GM12878 (cell line): ENCODE measurements around the gene CLEC1A.

Source experiments
- CREB1 ChIP-seq: IDR thresholded peaks from 2 replicates; pipeline ENCODE4 v1.6.1; 2012; ENCODE audit warnings: low read depth, mild to moderate bottlenecking, inconsistent platforms
- CTCF ChIP-seq, 3 experiments: IDR thresholded peaks in 2 of 3; conservative IDR thresholded peaks in 1 of 3; 2 replicates each; pipeline ENCODE4 v1.5.1; 2011; ENCODE audit warnings: low read depth in 3 of 3, low read length in 3 of 3, mild to moderate bottlenecking in 3 of 3, control low read depth in 2 of 3, moderate library complexity in 2 of 3, inconsistent platforms in 1 of 3, mixed read lengths in 1 of 3; ENCODE audit not compliant: control insufficient read depth in 2 of 3, insufficient read depth in 1 of 3; ENCODE audit errors: extremely low read depth in 1 of 3
- EZH2 ChIP-seq: IDR thresholded peaks from 2 replicates; pipeline ENCODE4 v1.6.1; 2012; ENCODE audit warnings: low read depth, mild to moderate bottlenecking, control low read depth, inconsistent platforms, low read length, borderline replicate concordance; ENCODE audit not compliant: control insufficient read depth
- IKZF1 ChIP-seq: fragments of 450-650 bp; conservative IDR thresholded peaks from 2 replicates; pipeline ENCODE4 v1.6.1; 2017; ENCODE audit warnings: antibody characterized with exemption, mild to moderate bottlenecking
- NFXL1 ChIP-seq: fragments of 450-650 bp; IDR thresholded peaks from 2 replicates; pipeline ENCODE4 v1.6.1; 2017; ENCODE audit warnings: antibody characterized with exemption, mild to moderate bottlenecking, borderline replicate concordance
- POLR2AphosphoS5 ChIP-seq: IDR thresholded peaks from 2 replicates; pipeline ENCODE4 v1.6.1; 2011; ENCODE audit warnings: mild to moderate bottlenecking, low read length, inconsistent platforms
- REST ChIP-seq: IDR thresholded peaks from 2 replicates; pipeline ENCODE4 v1.6.1; 2012; ENCODE audit warnings: mild to moderate bottlenecking, low read depth, low read length
- YY1 ChIP-seq: IDR thresholded peaks from 2 replicates; pipeline ENCODE4 v1.6.1; 2011; ENCODE audit warnings: low read depth, mild to moderate bottlenecking, low read length
- TF ChIP-seq, protein P1 (sequence below): IDR thresholded peaks from 2 replicates; pipeline ENCODE4 v1.6.1; 2012; ENCODE audit warnings: low read depth, low read length, improper control_type of control experiment

DNA sequence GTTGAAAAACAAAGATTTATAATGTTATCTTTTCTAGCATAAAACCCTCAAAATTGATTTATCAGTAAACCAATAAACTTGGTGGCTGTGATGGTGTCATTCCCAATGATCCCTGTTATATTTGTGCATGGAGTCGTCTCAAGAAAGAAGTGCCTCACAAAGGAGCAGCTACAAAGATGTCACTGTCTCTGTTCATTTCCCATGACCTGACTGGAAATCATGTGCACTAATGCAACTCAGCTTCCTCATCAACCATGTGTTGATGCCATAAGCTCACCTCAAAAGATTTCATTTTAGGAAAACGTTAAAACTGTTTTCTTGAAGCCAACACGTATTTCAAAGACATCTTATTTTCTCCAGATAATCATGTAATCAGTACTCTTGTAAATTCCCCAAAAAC lies 28.8 kb downstream of the CLEC1A start:
- TF ChIP-seq POLR2AphosphoS5 (no peak), CTCF (IDR thresholded peaks at IDR 0.05 in 2 of 3, conservative IDR thresholded peaks at IDR 0.05 in 1 of 3; ENCODE audit: control insufficient read depth in 2 of 3, extremely low read depth in 1 of 3, insufficient read depth in 1 of 3, low read depth in 3 of 3, low read length in 3 of 3) (no peak), NFXL1 (no peak), EZH2 (no peak), REST (no peak), IKZF1 (no peak), CREB1 (no peak), YY1 (no peak)
- TF ChIP-seq, protein P1, sequence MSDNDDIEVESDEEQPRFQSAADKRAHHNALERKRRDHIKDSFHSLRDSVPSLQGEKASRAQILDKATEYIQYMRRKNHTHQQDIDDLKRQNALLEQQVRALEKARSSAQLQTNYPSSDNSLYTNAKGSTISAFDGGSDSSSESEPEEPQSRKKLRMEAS = no peak
